ENCODE data around the gene ANKRD29. TPM values are rescaled to one million over a fixed set of nuclear protein-coding genes. Genes with fewer than 3 reads are reported as not detected.

Gene ANKRD29
- total RNA-seq, 1 experiment from 2014 or later: 4.3 TPM

- Histone ChIP-seq H3K4me1 (replicated peaks; ENCODE audit: insufficient read depth) (peaks cover 6% of the 10 kb centered on the region; the same call in 1 of the 2 replicates), H3K27me3 (ENCODE audit: insufficient read depth, low read depth) (no peaks in the 10 kb centered on the region), H3K79me2 (ENCODE audit: low read depth) (no peaks in the 10 kb centered on the region), H4K20me1 (ENCODE audit: insufficient read depth) (no peaks in the 10 kb centered on the region), H3K9me2 (ENCODE audit: insufficient read depth) (no peaks in the 10 kb centered on the region), H2AFZ (no peak overlapping the region), H3K36me3 (ENCODE audit: low read depth) (no peaks in the 10 kb centered on the region), H3K27ac (no peak overlapping the region), H3K4me2 (no peak overlapping the region), H3F3A (ENCODE audit: insufficient read depth, low read depth) (no peaks in the 10 kb centered on the region; the same call in 1 of the 2 replicates), H3K9me3 (ENCODE audit: insufficient read depth, low read depth) (no peaks in the 10 kb centered on the region), H3K4me3 (no peak overlapping the region)
- no peak for TF ChIP-seq EZH2 (IDR thresholded peaks at IDR 0.05; ENCODE audit: low read depth)
- no peak for TF ChIP-seq CTCF (conservative IDR thresholded peaks at IDR 0.05)
- intact Hi-C loops (cut with micrococcal nuclease; ENCODE audit: unreplicated experiment): no loop called here
- BruUV-seq (replicated peaks): no TSS peak
- POLR2A ChIA-PET (ENCODE audit: unreplicated experiment): no interaction called here
- CTCF ChIA-PET: no interaction called here
- DNase-seq: no peak
These were observed 4.4 kb upstream of the ANKRD29 start for GRCh38 chr18:23667114-23667513.

DNA sequence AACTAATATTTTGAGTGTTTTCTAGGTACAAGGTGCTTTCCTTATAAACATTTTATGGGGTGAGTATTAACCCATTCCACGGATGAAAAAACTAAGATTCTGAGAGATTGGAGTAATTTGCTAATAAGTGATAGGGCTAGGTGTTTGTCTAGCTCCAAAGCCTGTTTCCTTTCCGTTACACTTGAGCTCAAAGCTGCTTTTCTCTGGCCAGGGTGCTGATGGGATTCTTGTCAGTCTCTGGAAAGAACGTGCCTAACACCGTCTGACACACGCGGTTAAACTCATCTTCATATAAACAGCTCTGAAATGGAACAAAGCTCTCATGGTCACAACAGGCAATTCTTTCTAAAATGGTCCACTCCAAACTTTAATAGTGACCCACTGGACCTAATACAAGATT is 2.0 kb upstream of the ANKRD29 start:
- DNase-seq: no peak
- no peak overlapping the region for H2AFZ ChIP-seq
- H3K36me3 ChIP-seq (ENCODE audit: low read depth): no peaks in the 10 kb centered on the region
- CTCF ChIA-PET: no interaction called here
- no peak overlapping the region for H3K4me3 ChIP-seq
- H3K4me1 ChIP-seq (replicated peaks; ENCODE audit: insufficient read depth): peaks cover 6% of the 10 kb centered on the region
- no peak overlapping the region for H3K4me2 ChIP-seq
- H3F3A ChIP-seq (ENCODE audit: insufficient read depth, low read depth): no peaks in the 10 kb centered on the region; the same call in 1 of the 2 replicates
- H3K27ac ChIP-seq: no peak overlapping the region
- no peak for TF ChIP-seq EZH2 (IDR thresholded peaks at IDR 0.05; ENCODE audit: low read depth)
- no peak for TF ChIP-seq CTCF (conservative IDR thresholded peaks at IDR 0.05)
- no peaks in the 10 kb centered on the region for H3K9me2 ChIP-seq (ENCODE audit: insufficient read depth)
- no peaks in the 10 kb centered on the region for H4K20me1 ChIP-seq (ENCODE audit: insufficient read depth)
- no peaks in the 10 kb centered on the region for H3K27me3 ChIP-seq (ENCODE audit: insufficient read depth, low read depth)
- POLR2A ChIA-PET (ENCODE audit: unreplicated experiment): no interaction called here
- intact Hi-C loops (cut with micrococcal nuclease; ENCODE audit: unreplicated experiment): loop anchor here (5.0 kb wide), 1 partner anchor 37 kb away; no protein-coding TSS in a partner anchor
- no peaks in the 10 kb centered on the region for H3K9me3 ChIP-seq (ENCODE audit: insufficient read depth, low read depth)
- no TSS peak for BruUV-seq (replicated peaks)
- no peaks in the 10 kb centered on the region for H3K79me2 ChIP-seq (ENCODE audit: low read depth)

GRCh38 chr18:23661735-23662308 is 889 bp downstream of the ANKRD29 start:
- CTCF ChIA-PET: no interaction called here

More at GRCh38 chr18:23661735-23662308, 889 bp downstream of the ANKRD29 start:
- Histone ChIP-seq H2AFZ (peak overlapping the region; percentile 66; the same call in 1 of the 2 replicates), H3F3A (ENCODE audit: insufficient read depth, low read depth) (no peaks in the 10 kb centered on the region; the same call in 1 of the 2 replicates), H4K20me1 (ENCODE audit: insufficient read depth) (no peaks in the 10 kb centered on the region), H3K9me2 (ENCODE audit: insufficient read depth) (no peaks in the 10 kb centered on the region), H3K27ac (no peak overlapping the region), H3K79me2 (ENCODE audit: low read depth) (no peaks in the 10 kb centered on the region), H3K4me2 (peak overlapping the region; percentile 85), H3K4me3 (peak overlapping the region; percentile 60), H3K4me1 (replicated peaks; ENCODE audit: insufficient read depth) (peaks cover 13% of the 10 kb centered on the region), H3K9me3 (ENCODE audit: insufficient read depth, low read depth) (no peaks in the 10 kb centered on the region), H3K27me3 (ENCODE audit: insufficient read depth, low read depth) (no peaks in the 10 kb centered on the region), H3K36me3 (ENCODE audit: low read depth) (no peaks in the 10 kb centered on the region)
- intact Hi-C loops (cut with micrococcal nuclease; ENCODE audit: unreplicated experiment): loop anchor here (5.0 kb wide), 1 partner anchor 35 kb away; no protein-coding TSS in a partner anchor
- no peak for TF ChIP-seq CTCF (conservative IDR thresholded peaks at IDR 0.05)
- TF ChIP-seq EZH2 (IDR thresholded peaks at IDR 0.05; ENCODE audit: low read depth): no peak
- no peak for DNase-seq
- BruUV-seq (replicated peaks): no TSS peak
- POLR2A ChIA-PET (ENCODE audit: unreplicated experiment): no interaction called here
